NCI-H748 (cell line): ENCODE results near the gene CCDC88C.

Experiments used
- DNase-seq: peaks from one replicate; lab custom pipeline; 2025; ENCODE audit not compliant: unreplicated experiment; lab: John Stamatoyannopoulos, UW

Gene CCDC88C

DNA sequence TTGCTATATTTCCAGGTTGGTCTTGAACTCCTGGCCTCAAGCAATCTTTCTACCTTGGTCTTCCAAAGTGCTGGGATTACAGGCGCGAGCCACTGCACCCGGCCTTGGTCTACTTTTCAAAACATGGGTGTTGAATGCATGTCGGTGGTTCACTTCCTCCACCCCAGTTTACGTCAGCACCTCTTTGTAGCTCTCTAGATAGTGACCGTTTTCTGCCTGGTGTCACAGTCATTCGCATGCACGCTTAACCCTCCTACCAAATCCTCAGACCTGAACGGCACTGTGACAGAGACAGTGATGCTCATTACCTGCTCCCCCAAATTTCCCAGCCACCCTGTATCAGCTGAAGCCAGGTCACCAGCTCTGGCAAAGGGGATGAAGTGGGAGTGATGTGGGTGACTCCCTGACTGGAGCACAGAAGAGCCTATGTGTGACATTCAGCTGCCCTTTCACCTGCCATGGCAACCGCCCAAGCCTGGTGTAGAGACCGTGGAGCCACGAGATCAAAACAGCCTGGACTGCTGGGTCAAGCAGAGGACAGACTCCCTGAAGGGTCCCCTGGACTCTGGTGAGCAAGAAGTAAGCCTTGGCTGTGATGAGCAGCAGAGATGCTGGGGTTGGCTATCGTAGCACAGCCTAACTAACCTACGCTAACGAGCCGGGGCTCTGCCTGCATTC, 106.9 kb downstream of the CCDC88C start:
- no peak for DNase-seq

DNA sequence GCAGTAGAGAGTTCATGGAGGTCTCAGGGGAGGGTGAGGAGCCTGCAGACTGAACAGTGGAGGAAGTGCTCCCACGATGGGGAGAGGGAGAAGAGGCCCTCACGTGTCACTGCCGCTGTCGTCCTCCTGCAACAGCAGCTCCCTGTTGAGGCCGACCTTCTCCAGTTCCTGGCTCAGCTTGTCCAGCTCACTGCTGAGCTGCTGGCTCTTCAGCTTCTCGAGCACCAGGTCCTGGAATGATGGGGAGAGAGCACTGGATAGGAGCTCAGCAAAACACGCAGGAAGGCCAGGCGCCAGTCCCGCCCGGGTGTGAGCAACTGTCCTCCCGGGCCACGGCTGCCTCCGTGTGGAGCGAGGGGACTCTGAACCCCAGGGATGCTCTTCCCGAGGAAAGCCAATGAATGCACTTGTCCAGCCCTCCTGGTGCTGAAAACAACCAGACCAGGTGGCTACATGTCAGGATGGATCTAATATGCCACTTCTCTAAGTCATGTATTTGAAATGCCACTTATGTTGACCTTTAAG, 107.8 kb downstream of the CCDC88C start:
- DNase-seq = no peak

DNA sequence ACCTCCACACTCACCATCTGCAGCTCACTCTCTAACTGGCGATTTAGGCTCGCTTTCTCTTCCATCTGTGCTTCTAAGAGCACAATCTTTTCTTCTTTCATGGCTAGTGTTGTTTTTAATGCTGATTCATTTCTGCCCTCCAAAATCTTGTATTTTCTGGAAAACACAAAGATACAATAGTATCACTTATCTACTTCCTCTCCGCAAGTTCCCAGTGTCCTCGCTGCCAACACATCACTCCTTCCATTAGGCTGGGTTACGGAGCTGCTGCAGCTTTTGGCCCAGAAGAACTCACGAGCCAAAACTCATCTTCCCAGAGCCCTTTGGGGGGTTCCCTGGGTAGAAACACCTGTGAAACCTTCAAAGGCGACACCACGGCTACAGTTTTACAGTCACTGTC, 109.3 kb downstream of the CCDC88C start:
- no peak for DNase-seq

DNA sequence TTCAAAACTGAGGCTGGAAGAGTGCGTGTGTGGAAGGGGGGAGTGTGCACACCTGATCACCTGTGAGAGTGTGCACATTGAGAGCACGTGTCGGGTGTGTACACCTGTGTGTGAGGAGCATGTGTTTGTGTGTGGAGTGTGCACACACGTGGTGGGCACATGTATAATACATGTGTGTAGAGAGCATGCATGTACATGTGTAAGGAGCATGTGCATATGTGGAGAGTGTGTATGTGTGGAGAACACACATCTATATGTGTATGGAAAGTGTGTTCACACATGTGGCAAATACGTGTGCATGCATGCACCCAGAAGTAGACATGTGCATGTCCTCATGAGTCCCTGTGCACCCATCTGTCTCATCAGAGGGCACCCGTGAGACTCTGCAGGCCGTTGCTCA, 110.0 kb downstream of the CCDC88C start:
- DNase-seq = no peak

DNA sequence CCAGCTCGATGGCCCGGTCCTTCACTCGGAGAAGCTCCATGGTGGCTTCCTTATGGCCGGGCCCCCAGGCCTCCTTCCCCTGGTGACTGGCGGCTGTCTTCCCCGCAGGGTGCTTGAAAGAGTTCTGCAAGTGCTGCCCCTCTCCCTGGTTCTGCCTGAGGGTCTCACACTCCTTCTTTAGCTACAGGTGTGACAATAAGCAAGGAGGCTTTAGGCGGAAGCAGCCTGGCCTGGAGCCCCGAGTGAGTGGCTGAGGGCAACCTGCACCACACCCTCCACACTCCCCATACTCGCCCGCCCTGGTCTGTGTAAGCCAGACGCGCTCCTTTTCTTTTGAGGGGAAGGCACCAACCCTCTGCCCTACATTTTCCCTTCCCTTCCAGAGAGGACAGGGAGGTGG, 110.6 kb downstream of the CCDC88C start:
- DNase-seq = no peak

DNA sequence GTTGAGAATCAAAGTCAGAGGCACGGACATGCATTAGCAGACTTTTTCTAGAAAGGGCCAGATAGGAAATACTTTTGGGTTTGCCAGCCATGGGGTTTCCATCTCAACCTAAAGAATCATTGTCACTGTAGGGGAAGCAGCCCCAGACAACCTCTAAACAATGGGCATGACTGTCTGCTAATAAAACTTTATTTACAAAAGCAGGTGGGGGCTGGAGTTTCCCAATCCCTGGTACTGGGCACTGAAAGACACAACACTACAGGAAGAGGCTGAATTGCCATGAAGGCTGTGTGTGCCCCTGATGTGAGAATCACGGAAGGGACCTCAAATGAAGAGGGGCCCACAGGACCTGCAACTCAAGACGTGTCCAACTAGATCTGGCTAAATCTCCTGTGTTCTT, 111.1 kb downstream of the CCDC88C start:
- DNase-seq = no peak

DNA sequence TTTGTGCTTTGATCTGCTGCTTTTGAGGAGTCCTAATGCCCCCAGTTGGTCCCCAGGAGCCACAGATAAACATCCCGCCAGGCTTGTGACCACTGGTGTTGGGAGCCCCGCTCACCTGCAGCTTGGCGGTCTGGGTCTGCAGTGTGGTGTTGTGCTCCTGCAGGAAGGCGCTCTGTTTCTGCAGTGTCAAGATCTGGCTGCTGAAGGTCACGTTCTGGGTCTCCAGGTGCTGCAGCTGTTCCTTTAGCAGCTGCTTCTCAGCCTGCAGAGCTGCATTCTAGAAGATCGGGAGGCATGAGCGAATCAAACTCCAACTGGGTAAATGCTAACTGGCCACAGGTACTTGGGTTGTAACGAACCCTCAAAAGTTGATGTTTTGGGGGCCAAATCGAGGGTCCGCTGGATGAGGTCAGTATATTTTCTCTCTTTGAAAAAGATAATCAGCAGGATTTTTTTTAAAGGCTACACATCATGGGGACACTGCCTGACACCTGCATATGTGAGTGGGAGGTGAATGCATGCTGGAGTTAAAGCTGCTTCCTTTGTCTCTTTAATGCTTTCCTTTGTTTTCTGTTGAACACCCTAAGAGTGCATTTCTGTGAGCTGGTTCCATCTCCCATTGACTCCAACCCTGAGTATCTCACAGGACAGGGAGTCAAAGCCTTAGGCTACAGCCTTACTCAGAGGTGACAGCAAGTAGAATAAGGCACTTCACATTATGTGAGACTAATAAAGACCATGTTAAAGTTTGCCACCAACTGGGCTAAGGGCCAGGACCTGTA, 111.8 kb downstream of the CCDC88C start:
- no peak for DNase-seq

DNA sequence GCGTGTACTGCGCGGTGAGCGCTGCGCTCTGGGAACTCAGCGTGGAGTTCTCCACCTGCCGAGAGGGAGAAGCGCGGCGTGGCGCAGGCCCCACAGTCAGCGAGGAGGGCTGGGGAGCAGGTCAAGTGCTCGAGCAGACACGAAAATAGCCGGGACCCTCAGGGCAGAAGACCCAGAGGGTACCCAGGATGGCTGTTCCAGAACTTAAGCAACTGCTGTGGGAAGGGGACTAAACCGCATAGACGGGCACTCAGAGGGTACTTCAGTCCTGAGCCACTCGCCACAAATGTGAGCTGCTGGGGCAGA, 113.7 kb downstream of the CCDC88C start:
- no peak for DNase-seq

DNA sequence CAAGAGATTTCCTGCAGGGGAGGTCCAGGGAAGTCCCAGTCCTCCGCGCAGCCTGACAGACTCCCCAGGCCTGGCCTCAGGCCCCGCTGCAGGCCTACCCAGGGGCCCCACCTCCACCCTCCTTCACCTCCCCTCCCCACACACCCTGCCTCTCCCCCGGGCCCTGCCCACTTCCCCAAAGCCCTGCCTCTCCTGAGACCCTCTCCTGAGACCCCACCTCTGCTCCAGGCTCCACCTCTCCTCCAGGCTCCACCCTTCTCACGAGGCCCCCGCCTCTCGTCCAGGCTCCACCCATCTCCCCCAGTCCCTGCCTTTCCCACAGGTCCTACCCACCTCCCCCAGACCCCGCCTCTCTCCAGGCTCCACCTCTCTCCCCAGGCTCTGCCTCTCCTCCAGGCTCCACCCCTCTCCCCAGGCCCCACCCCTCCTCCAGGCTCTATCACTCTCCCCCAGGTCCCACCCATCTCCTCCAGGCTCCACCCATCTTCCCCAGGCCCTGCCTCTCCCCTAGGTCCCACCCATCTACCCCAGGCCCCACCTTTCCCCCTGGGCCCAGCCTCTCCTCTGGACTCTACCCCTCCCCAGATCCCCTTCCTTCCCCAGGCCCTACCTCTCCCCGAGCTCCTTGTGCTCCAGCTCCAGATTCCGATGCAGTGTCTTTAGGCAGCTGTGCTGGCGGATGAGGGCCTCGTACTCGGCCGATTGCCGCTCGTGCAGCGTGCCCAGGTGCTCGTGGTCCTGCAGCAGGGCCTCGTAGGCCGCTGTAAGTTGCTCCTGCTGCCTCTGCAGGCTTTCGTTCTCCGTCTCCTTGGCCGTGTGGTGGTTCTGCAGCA, 114.3 kb downstream of the CCDC88C start:
- no peak for DNase-seq

DNA sequence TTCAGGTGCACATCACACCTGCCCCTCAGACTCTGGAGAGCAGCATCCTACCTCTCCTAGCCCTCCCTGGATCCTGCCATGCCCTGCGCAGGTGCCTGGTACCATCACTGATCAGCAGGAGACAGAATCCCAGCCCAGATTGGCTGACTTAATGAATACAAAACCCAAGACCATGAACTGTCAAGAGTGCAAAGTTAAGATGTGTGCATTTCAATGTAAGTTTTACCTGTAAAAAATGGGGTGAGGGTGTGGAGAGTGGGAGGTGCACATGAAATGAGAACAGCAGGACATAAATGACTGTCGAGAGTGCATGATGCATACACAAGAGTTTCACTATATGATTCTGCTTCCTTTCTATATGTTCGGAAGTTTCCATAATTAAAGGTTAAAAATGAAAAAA, 115.2 kb downstream of the CCDC88C start:
- DNase-seq = no peak

DNA sequence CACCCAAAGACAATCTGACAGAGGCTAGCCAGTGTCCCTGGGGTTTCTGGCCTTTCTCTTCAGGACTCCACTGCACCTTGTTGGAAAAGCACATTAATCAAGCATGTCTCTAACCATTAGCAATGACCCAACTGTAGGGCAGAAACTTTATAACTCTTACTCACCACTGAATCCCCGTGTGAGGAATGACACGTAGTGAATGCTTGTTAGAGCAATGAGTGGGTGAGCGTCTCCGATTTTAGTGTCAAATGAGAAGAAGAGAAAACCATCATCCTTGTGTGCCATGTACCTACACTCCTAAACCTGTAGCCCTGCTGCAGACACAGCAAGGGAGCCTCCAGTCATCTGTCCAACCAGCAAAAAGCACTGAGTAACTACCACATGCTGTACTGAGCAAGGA, 116.7 kb downstream of the CCDC88C start:
- no peak for DNase-seq

DNA sequence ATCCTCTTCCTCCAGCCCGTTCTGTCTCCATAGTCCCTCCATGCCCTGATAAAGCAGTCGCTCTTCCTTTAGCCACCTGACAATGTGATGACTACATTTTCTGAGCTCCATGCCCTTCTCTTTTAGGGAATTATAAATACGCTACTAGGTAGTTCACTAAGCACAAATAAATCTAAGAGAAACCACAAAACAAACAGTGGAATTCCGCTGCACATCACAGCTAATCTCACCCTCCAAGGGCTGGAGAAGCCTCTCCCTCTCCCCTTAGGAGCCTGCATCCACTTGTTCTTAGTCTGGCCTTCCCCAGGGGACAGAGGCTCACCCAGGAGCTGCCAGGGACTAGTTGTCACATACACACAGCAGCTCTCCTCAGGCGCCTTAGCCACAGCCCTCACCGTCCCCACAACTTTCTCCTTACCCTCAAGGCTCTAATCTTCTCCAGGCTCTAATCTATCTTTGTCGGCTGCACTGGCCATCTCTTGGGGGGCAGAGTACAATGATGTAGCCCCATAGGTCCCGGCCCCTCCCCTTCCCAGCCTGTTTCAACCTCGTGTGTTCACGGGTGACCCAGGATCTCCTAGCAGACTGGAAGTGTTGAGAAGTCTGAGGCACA, 117.2 kb downstream of the CCDC88C start:
- DNase-seq = no peak

DNA sequence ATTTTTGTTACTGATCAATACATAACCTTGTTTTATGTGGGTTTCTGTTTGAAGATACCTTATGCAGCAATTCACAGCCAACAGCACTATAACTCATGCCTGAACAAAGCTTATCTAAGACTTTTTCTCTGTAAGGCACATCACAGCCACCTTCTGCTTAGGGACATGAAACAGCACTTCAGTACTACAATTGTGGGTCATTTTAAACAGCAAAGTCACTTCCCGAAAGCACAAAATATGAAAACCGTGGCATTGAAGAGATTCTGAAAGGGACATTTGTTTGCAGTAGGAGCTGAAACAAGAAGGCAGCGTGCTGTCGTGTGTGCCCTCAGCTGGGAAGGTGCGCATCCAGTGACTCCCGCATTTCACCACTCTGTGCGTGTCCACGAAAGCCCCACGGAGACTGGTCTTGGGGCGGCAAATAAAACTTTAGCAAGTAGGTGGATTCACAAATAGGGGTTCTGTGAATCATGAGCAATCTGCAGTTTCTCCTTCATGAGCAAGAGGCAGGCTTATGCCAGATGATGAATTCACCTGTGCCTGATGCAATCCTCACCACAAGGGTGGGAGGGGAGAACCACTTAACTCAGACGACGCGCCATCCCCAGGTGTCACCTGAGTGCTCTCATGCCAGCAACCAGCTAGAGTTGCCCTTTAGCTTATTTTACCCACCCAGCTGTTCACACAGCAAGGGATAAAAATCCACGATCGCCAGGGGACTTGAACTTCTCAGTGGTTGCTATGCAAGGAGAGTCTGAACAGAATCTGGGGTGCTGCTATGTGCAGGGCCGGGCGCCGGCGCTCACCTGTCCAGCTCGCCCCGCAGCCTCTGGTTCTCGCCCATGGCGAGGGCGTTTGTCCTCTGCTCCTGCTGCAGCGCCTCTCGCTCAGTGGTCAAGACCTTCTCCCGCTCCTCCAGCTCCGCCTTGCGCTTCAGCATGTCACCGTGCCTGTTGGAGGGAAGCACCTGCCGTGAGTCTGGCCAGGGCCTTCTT, 118.2 kb downstream of the CCDC88C start:
- DNase-seq = peak; percentile 42

DNA sequence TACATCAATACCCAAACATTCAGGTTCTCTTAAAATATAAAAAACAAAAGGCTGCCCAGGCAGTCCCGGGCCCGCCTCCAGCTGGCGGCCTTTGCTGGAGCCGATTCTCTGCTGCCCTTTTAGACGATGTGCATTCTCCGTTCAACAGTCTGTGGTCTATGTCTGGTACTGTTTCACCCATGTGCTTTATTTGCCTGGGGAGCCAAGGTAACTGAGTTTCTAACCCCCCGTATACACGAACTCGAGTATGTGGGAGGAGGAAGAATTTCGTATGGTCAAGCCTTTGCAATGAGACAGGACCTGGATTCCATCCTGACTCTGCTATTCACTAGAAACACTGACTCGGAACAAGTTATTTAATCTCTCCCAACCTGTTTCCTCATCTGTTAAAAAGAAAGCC, 119.0 kb downstream of the CCDC88C start:
- DNase-seq = no peak

DNA sequence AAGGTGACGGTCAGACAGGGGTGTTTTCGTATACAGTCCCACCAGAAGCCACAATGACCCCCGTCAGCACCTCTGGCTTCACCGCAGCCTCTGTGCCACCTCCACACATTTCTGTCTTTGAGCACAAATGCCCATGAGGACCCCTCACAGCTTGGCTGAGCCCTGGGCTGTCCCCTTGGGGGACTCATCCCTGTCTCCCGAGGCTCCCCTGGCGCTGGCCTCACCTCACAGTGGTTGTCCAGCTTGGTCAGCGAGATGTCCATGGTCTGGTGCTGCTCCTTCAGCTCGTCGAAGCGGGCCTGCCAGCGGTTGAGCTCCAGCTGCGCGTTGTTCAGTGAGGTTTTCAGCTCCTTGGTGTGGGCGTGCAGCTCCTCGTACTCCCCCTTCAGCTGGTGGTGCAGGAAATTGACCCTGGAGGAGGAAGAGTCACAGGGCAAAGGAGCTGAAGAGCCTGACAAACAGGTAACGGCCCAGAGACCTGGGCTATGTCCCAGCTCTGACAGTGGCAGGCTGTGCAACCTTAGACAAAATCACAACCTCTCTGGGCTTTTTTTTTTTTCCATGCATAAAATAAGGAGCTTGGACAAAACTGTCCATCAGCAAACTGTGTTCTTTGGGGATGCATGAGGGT, 120.4 kb downstream of the CCDC88C start:
- no peak for DNase-seq

DNA sequence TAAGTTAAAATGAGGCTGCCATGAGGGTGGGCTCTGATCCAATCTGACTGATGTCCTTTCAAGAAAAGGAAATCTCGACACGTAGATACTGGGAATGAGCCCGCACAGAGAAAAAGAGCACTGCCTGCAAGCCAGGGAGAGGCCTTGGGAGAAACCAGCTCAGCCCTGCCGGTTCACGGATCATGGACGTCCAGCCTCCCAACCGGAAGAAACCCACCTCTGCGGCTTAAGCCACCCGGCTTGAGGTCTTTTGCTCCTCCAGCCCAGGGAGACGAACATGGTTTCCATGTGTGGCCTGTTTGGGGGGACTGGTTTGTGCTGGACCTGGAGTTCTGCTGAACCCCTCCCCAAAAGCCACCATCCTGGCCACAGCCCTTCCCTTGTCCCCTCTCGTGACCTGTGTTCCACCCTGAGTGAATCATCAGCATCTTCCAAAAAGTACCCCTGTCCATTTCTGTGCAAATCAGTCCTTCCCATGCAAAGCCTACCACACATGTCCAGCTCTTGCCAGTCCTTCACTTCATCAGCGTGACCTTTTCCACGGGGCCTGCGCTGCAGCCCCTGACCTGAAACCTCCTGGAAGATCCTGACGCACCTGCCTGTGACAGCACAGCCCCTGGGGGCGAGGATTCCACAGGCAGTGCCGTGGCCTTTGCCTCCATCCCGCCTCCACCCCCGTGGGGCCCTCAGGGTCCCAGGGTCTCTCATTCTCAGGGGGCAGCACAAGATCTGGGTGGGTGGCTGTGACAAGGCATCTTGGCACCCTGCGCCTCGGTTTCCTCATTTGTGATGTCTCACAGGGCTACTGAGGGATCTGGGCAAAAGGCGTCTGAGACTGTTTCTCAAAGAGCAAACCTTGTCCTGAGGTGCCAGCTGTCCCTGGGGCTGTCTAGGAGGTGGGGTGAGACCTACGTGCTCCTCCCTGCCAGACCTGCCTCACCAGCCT, 121.5 kb downstream of the CCDC88C start:
- no peak for DNase-seq

DNA sequence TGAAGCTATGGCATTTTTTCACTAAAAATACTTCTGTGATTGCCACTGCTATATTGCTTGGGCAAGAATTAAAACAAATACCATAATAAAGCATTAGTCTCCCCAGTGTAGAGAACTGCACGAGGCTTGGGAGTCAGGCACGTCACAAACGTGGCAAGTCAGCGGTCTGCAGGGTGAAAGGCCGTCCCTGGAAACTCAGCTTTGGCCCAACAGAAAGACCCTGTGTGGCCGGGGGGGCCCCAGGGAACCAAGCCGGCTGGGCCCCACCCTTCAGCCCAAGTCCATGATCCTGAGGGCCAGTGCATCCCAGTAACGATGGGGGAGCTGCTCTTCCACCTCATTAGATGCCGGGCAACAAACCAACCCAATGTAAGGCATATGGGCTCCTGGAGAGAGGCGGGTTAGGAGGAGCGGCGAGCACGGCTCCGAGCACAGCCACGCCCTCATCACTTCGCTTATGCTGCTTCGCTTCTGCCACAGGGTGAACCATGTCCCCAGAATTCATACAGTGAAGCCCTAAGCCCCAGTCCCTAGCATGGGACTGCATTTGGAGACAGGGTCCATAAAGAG, 122.3 kb downstream of the CCDC88C start:
- DNase-seq = no peak

DNA sequence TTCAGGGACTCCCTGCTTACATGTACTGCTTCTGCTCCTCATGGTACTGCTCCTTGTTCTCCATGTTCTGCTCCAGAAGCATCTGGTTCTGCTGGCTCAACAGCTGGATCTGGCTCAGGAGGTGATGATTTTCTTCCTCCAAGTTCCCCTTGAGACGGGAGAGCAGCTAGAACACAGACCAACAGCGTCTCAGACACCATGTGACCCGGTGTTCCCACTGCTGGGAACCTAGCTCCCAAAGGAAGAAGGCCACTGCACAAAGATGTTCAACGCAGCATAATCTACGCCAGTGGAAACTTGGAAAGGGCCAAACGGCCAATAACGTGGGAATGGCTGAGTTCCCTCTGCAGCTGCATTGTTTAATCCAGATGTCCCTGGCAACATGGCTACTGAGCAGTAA, 123.5 kb downstream of the CCDC88C start:
- DNase-seq = no peak
